HG02885 (cell line): ENCODE results near the gene RNF182.
"Not testable (repeated sequence)": the region's sequence is repeated elsewhere in the genome, so short reads cannot be mapped to it uniquely, and the experiment has no call there.

ENCODE experiments used
- ATAC-seq: cut with Tn5 transposase; IDR thresholded peaks from one replicate; pipeline ENCODE4 v1.9.1; 2021; ENCODE audit warnings: mild to moderate bottlenecking; ENCODE audit not compliant: unreplicated experiment, poor library complexity

Gene RNF182

DNA sequence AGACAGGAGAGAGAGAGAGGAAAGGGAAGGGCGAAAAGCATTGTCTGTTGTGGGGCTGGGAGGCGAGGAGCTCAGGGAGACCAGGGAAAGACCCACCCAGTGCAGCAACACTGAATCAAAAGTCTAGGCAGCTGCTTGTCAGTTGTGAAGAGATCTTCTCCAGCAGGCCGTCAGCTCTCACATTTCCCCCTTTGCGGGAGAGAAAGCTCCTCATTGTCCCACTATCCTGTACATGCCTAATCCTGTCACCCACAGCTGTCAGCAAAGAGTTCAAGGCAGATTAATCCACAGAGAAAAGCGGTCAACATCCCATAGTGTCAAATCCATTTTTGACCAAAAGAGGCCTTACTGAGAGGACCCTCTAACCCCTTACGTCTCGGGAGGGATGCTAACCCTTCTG lies 27.3 kb downstream of the RNF182 start:
- no peak for ATAC-seq

DNA sequence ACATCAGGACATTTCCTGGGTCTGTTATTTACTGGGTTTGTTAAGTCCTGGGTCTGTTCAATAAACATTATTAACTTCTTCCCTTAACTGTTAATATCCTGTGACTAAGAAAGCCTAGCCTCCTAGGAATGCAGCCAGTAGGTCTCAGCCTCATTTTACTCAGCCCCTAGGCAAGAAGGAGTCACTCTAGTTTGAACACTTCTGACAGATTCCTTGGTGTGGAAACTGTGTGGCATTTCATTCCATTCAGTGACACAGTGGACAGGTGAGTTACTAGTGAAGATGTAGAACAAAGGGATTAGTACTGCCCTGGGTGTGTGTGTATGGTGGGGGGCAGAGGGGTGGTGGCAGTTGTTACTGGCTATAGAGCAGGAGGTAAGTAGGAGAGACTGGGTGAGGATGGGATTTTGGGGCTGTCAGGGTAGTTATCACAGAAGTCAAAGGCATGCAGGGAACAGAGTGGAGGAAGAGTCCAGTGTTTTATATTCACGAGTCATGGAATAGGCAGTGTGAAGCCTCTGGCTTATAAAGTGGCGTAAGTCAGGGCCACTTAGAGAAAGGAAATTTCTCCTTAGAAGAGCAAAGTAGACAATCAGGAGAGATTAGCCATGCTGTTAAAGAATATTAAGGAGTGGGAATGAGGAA lies 28.4 kb downstream of the RNF182 start:
- no peak for ATAC-seq

DNA sequence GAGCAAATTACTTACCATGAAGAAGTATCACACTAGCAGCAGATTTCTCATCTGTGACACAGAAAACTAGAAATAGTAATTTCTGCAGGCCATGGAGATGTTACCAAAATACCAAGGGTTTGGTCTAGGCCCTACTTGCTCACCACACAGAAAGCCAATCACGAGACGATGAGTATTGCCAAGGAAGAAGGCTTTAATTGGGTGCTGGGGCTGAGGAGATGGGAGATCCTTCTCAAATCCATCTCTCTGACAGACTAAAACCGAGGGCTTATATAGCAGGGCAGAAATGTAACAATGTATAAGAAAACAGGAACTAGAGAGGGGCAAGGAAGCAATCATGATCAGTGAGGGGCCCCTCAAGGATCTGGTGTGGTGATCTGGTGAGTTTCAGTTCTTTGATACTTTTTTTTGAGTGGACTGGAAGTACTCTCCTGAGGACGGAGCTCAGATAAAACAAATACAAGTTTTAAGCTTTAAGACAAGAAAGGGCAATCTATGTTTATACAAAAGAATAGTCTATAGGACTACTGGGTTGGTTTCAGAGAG lies 40.9 kb downstream of the RNF182 start:
- no peak for ATAC-seq

DNA sequence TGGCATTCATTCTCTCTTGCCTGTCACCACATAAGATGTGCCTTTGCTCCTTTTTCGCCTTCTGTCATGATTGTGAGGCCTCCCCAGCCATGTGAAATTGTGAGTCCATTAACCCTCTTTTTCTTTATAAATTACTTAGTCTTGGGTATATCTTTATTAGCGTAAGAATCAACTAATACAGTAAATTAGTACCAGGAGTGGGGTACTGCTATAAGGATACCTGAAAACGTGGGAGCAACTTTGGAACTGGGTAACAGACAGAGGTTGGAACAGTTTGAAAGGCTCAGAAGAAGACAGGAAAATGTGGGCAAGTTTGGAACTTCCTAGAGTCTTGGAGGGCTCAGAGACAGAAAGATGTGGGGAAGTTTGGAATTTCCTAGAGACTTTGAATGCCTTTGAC lies 46.6 kb downstream of the RNF182 start:
- ATAC-seq: no peak

DNA sequence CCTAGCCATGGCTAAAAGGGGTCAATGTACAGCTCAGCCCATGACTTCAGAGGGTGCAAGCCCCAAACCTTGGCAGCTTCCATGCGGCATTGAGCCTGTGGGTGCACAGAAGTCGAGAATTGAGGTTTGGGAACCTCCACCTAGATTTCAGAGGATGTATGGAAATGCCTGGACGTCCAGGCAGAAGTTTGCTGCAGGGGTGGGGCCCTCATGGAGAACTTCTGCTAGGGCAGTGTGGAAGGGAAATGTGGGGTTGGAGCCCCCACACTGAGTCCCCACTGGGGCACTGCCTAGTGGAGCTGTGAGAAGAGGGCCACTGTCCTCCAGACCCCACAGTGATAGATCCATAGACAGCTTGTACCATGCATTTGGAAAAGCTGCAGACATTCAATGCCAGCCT lies 47.9 kb downstream of the RNF182 start:
- ATAC-seq: not testable (repeated sequence)

DNA sequence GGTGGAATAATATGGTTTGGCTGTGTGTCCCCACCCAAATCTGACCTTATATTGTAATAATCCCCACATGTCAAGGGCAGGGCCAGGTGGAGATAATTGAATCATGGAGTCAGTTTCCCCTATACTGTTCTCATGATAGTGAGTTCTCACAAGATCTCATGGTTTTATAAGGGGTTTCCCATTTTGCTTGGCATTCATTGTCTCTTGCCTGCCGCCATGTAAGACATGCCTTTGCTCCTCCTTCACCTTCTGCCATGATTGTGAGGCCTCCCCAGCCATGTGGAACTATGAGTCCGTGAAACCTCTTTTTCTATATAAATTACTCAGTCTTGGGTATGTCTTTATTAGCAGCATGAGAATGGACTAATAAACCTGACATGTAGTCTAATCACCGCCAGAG lies 48.7 kb downstream of the RNF182 start:
- not testable (repeated sequence) for ATAC-seq

DNA sequence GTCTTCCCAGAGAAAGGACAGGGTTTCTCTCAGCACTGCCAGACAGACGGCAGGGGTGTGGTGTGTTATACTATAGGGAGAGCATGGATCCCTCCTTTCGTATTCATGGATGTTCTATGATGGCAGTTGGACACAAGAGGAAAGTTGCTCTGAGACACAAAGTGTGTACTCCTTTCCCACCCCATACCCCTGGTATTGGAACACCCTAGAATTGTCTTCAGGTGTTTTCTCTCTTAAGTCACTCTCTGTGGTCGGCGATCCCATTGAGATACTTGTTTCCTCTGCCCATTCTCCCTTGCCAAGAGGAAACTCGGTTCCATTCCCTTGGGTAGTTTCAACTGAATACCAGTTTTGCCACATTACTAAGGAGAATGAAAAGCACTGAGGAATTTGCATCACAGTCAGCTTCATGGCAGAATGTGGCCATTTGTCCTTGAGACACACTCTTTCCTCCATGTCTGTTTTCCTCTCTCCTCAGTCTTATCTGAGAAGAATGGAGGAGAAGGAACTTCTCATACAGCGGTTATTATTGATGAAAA lies 53.4 kb downstream of the RNF182 start:
- no peak for ATAC-seq

DNA sequence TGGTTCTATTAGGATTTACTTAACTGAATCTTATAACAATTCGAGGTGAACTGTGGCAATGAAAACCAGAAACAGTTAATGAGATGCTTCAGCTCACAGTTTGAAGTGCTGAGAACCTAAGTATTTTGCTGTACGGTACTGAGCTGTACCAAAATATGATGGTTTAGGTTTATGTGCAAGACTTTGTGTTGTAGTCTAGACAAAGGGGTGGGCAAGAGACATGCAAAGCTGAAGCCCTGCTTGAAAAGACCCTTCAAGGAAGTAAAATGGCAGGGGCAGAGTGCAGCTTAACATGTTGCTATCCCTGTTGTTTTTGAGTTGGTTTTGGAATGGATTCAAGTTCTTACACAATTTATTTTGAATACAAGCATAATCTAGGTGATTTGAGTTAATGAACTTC lies 54.0 kb downstream of the RNF182 start:
- ATAC-seq: no peak

DNA sequence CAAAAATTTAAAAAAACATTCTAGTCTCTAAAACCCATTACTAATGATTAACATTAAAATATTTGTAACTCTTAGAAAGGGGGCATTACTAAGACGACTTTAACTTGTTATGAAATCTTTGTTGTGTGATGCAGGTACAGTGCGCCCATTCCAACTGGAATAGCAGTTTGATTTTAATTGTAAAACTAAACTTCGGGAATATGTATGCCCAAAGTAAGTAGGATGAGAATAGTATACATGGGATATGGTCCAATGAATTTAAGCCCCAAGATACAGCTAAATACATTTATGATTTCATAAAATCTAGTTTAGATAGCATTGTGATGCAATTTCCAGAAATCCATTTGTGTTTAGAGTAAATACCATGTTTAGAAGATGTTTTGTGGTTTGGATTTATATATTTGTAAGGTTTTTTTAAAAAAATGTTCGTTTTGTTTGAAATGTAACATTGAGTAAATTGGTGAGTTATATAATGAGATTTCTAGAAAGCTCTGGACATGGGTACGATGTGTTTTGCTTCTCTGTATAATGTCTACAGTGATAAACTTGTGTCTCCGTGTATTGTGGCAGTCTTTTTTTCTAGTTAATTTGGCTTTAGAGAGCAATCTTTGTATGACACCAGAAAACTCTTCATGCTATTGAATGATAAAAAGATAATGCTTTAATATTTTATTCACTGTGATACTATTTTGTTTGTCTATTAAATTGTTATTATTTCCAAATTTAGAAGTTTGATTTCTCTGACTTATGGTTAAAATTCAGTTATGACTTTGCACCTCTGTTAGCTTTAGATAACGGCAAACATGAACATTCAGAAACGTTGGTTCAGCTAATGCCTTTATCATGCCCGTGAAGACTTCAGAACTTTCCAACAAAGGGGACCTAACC lies 54.8 kb downstream of the RNF182 start:
- ATAC-seq: no peak

DNA sequence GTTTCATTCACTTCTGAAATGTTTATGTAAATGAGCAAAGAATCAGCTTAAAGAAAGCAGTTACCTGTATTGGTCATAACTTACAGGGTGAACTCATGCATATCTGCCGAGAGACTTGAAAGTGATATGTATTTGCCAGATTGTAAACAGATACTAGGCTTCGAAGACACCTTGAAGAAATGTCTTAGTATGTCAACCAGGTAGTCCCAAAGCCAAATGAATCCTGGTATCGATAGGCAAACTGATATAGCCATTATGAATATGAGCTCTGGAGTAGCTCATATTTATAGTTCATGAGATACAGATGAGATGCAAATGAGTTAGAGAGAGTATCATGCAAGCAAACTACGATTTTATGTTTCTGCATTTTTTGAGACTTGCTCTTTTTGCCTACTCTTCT lies 55.8 kb downstream of the RNF182 start:
- no peak for ATAC-seq

DNA sequence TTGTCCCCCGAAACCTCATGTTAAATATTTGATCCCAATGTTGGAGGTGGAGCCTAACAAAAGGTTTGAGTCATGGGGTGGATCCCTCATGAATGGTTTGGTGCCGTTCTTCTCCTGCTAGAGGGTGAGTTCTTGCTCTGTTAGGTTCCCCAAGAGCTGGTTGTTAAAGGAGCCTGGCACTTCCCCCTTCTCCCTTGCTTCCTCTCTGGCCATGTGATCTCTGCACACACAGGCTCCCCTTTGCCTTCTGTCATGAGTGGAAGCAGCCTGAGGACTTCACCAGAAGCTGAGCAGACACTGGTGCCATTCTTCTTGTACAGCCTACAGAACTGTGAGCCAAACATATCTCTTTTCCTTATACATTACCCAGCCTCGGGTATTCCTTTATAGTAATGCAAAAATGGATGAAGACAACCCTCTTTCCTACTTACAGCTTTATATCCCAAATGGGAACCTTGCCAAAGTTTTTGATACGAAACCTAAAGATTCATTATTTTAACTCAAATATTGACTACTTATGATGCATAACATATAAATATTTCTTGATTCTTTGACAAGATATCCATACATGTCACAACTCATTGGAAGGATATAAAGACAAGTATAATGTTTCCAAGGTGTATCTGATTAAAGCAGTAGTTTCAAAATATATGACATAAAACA lies 61.0 kb downstream of the RNF182 start:
- no peak for ATAC-seq

DNA sequence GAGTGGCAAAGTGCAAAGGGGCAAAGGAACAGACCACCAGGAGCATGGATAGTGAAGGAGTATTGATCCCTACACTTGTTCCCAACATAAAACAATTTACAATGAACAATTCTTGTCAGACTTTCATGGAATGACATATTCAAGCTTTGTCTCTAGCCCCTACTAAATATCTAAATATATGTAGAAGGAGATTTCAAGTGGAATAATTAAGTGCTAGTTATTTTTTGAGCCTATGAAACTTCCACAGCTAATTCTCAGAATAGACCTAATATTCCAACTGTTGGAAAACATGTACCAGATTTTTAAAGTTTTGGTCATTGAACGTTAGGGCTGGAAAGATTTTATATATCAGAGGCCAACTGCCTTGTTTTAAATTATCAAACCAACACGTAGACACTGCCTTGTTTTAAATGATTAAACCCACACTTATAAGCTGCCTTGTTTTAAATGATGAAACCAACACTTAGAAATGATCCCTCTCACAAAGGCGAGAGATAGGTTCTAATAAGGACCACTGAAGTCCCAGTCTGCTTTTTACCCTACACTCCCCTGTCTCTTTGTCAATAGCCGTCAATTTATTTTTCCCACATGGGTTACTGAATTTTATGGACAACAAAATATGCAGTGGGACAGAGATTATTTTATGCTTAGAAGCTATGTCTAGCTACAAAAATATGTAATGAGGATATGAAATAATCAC lies 62.1 kb downstream of the RNF182 start:
- ATAC-seq: no peak

DNA sequence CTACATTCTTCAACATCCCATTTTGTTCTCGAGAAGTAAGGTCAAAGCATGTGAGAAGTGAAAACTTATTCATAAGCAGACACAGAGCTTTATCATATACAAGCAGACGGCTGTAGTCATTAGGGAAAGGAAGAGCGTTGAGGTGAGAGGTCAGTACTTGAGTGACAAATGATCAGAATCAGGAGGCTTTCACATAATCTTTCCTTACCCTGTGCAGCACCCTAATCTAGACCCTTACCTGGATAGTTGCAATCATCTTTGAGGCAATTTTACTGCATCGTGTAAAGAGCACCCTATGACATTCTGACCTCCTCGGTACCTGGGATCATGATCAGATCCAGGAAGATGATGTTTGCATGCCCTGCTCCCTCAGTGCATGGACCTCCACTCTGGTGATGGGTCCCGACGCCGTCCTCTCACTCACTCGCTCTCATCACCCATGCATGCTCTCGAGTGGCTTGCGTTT lies 62.7 kb downstream of the RNF182 start:
- no peak for ATAC-seq

DNA sequence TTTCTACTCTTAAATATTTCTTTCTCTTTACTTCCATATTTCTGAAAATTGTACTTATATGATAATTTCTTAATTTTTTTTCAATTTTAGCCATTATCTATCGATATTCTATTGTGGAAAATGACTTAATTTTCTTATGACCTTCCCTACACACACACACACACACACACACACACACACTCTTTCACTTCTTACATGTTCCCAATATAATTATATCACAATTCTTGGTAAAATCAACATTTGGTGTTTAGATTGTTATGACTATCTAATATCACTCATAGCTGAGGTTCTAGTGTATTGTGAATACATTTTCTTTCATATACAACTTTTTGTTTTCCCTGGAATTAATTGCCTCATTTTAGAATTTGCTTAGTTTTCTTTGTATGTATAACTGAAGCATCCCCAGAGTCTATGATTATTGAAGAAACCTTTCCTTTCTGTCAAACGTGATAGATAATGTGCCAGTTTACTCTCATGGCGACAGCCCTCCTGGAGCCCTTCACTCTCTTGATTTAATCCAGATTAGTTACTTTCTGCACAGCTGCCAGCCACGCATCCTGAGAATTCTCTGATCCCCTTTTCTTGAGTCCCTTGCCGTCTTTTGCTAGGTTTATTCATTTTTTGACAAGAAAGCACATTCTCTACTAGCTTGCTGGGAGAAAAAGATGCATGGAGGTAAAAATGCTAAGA lies 63.4 kb downstream of the RNF182 start:
- no peak for ATAC-seq

DNA sequence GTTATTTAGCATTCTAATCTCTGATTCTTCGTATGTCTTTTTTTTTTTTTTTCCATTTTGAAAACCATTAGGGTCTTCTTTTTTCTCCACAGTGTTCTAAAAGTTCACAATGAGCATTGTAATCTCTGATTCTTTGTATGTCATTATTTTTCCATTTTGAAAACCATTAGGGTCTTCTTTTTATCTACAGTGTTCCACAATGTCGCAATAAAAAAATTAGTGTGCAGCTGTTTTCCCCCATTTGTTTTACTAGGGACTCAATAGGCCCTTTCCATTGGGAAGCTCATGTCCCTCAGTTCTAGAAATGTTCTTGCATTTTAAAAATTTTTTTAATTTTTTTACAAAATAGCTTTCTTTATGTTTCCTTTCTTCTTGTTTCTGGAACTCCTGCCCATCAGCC lies 64.2 kb downstream of the RNF182 start:
- ATAC-seq: no peak

DNA sequence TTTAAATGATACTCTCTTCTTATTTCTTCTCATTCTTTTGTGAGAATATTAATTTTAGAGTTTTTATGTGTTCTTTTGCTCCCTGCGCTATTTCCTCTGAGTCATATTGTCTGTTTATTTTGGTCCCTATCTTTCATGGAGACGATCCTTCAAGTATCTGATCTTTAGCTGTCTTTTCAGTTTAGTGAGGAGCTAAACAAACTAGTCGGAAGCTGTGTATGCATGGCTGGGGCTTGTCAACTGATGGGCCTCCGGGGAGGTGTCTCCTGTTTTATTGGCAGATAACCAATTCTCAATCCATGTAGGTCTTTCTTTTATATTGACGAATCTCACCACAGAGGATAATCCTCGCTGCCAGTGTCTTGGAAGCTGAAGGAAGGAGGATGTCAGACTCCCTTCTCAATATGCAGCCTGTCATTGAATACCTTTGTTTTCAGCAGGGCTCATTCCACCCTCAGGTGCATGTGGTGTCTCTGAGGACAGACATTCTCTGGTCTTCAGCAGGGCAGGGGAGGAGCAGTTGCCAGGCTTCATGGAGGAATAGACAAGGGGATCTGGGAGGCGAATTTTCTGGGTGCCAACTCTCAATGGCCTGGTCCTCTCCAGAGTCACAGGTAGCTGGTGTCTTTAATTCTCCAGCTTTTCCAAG lies 64.9 kb downstream of the RNF182 start:
- no peak for ATAC-seq

DNA sequence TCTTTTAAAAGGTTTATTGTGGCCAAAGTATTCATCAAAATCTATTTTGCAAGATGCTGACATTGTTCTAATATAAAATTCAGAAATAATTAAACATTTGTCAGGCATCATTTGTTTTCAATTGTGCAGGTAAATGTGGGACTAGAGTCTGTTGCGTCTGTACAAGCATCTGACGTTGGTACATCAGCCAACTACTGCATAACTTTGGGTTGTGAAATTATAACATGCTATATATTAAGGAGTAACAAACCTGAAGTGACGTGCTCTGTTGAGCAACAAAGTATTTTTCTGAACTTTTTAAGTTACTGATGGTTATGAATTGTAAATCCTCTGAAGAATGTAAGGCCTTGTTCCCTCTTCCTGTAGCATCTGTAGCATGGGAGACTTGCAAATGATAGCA lies 66.0 kb downstream of the RNF182 start:
- ATAC-seq: no peak

DNA sequence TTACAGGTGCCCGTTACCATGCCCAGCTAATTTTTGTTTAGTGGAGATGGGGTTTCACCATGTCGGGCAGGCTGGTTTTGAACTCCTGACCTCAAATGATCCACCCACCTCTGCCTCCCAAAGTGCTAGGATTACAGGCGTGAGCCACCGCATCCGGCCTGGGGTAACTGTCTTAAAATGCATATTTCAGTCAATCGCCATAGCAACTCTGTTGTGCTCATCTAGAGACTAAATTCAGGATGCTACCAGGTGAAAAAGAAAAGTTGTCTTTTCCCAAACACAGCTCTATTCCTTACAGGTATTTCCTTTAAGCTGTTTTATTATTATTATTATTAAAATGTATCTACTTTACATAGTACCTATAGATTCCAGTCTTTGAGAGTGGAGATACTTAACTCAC lies 66.6 kb downstream of the RNF182 start:
- no peak for ATAC-seq

DNA sequence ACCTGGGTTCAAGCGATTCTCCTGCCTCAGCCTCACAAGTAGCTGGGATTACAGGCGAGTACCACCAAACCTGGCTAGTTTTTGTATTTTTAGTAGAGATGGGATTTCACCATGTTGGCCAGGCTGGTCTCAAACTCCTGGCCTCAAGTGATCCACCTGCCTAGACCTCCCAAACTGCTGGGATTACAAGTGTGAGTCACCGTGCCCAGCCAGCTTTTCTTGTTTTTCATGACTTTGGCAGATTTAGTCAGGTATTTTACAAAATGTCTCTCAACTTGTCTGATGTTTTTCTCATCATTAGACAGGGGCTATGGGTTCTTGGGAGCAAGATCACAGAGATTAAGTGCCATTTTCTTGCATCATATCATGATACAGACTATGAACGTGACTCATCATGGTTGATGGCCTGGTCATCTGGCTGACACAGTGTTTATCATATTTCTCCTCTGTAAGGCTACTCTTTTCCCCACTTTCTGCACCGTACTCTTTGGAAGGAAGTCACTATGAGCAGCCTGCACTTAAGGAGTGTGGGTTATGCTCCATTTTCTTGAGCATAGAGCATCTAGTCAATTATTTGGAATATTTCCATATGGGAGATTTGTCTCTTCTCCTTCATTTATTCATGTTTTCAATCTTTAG lies 67.8 kb downstream of the RNF182 start:
- ATAC-seq: no peak
